HG02852 (cell line): Measurements from ENCODE around the gene AHDC1.

ENCODE experiments used
- ATAC-seq: cut with Tn5 transposase; IDR thresholded peaks from one replicate; pipeline ENCODE4 v1.9.1; 2021; ENCODE audit warnings: mild to moderate bottlenecking, moderate library complexity; ENCODE audit not compliant: unreplicated experiment

The AHDC1 gene

GRCh38 chr1:27568300-27569087 lies 35.5 kb downstream of the AHDC1 start:
- peak; percentile 86 for ATAC-seq

DNA sequence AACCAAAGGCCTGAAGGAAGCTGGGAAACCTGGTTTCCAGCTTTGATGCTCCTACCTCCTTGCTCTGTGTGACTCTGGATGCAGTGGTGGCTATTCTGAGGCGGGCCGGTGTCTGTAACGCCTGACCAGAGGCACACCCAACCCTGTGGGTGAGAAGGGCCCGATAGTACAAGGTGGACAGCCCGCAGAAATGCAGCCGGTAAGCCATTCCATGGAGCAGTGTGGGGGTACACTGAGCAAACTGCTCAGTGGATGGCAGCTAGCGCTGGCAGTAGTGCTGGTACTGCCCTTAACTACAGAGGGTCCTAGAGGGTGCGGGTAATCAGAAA lies 36.0 kb downstream of the AHDC1 start:
- no peak for ATAC-seq

- ATAC-seq = no peak
Measured at GRCh38 chr1:27567146-27567526, 36.8 kb downstream of the AHDC1 start.

- ATAC-seq = no peak
Measured at GRCh38 chr1:27566462-27567145, 37.3 kb downstream of the AHDC1 start.

GRCh38 chr1:27564710-27565649 lies 39.0 kb downstream of the AHDC1 start:
- ATAC-seq = no peak

GRCh38 chr1:27563591-27564471 lies 40.1 kb downstream of the AHDC1 start:
- no peak for ATAC-seq

- no peak for ATAC-seq
Measured at GRCh38 chr1:27563341-27563590, 40.7 kb downstream of the AHDC1 start.

- no peak for ATAC-seq
Measured at GRCh38 chr1:27562534-27563340, 41.2 kb downstream of the AHDC1 start.

DNA sequence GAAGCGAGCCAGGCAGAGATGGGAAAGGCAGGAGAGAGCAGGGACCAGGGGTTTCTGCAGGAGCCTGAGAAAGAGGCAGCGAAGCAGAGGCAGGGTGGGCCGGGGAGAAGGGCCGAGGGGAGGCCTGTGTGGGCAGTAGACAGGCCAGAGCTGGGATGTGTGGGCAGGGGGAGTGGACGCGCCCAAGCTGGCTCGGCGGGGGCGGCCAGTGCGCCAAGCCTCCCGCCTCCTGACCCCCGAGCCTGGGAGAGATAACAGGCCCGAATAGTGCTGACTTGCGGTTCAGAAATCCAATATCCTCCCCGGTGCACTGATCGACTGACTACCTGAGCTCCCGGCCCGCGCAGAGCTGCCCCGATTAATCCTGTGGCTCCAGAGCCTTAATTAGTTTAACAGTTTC lies 41.9 kb downstream of the AHDC1 start:
- no peak for ATAC-seq

DNA sequence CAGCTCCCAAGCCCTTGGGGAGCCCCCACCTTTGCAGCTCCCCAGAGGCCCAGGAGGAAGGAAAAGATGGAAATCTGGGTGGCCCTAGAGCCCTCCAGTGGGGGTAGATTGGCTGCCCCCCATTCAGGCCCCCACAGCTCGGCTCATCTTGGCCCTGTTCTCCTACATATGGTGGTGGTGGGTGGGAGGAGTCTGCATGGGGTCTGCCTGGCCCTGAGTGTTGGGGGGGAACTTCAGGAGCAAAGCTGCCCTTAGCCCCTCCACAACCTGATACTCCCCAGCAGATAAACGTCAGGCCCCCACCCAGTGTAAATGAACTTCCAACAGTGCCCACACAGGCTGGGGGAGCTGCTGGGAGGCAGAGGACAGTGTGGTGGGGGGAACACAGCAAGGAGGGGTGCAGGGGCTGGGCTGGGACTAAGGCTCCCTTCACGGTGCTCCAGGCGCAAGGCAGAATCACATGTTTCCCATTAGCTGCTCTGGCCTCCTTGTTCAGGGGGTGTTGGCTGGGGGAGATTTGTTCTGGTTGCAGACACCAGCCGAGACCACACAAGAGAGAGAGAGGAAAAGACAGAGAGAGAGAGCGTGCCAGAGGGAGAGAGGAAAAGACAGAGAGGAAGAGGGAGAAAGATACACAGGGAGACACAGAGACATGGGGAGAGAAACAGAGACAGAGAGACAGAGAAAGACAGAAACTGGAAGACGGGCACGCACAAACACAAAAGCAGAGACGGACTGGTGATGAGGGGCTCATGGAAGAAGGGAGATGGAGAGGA lies 42.6 kb downstream of the AHDC1 start:
- ATAC-seq = no peak

DNA sequence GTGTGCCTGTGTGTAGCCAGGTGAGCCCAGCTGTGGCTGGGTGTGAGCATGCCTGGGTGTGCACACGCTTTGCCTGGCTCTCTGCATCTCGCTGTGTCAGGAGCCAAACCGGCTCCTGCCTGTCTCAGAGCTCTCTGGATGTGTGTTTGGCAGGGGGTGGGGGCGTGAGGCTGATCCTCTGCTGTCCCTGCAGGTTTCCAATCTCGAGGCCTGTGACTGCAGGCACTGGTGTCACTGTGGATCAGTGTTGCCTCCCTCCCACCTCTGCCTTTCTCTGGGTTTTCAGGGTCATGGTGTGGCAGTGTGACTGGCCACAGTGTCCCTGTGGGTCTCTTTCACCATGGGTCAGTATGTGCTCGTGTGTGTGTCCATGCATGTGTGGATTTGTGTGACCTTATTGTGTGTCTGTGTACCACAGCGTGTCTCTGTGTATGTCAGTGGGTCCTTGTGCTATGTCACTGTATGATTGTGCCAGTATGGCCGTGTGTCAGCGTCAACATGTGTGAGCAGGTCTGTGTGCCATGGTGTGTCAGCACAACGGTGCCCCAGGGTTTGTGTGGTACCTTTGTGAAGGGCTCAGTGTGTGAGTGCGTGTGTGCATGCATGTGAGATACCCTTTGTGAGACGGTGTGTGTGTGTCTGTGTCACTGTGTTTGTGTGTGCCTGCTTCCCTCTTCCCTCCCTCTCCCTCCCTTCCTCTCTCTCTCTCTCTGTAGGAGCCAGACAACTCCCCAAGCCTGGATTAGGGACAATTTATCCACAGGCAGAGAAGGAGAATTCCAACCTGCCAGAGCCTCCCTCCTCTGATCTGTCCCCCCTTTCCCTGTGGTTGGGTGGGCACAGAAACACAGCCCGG lies 43.4 kb downstream of the AHDC1 start:
- ATAC-seq = no peak

- no peak for ATAC-seq
Measured at GRCh38 chr1:27559466-27560030, 44.4 kb downstream of the AHDC1 start.

DNA sequence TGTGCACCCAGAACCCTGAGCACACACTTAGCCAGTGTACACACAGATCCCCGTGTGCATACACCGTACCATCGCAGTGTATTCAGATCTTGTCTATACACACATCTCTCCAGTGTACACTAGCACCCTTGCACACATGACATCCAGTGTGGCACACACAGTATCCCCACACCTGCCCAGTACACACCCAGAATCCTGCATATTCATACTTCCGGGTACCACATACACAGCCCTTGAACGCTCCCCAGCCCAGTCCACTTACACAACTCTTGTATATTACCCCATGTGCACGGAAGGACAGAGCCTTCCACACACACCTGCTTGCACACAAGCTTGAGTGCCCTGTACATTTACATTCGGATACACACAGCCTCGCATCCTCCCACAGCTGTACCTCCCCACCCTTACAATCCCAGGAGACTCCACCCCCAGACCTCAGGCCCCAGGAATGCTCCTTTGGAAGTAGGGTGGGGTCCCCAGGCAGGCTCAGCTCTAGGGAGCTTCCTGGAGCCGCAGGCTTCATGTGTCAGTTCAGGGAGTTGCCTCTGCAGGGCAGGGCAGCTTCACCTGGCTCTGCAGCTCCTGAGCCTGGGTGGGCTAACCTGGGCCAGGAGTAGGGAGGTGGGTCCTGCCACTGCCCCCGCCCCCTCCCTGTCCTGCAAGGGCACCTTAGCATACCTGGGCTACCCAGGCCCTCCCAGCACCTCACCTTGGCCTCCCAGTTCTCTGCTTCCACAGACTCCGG lies 46.2 kb downstream of the AHDC1 start:
- ATAC-seq = no peak

DNA sequence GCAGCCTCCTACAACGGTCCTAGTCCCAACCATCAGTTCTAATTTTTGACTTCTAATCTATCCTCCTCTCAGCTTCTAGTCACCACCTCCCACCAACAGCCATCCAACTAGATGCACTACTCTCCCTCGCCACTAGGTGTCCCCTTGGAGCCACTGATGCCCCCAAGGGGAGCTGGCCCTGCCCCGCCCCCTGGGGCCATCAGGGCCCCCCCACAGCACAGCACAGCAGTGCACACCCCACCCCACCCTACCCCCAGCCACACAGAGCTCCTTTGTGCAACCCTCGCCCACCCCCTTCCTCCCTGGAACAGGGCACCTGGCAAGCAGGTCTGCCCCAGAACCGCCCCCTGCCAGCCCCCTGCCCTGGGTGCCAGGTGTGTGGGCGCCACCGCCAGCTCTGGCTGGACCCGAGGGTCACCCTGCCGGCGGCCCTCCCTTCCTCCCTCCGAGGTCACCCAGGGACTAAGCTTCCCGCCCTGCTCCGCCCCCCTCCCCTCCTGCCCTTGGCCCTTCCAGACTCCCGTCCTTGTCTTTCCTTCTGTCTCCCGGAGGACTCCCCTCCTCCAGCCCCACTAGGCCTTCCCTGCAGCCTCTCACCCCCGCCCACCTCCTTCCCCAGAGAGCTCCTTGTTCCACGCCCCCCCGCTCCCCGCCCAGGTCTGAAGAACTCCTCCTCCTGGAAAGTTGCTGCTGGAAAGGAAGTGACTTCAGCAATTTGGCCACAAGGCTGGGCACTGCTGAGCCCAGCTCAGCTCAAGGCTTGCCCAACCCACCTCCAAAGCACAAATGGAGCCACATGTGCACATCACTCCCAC lies 47.0 kb downstream of the AHDC1 start:
- ATAC-seq = no peak

DNA sequence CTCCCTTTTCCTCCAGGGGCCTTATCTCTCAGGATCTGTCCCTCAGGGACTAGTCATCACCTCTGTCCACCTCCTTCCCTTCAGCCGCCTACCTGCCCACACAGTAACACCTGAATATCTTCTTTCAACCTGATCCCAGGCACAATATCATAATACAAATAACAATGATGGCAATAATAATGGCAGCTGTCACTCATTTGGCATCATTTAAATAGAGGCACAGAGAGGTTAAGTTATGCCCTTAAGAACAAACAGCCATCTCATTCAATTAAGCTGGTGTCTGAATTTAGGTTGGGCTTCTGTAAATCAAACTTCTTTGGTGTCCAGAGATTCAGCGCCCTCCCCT lies 47.5 kb downstream of the AHDC1 start:
- no peak for ATAC-seq

GRCh38 chr1:27555700-27556424 lies 48.1 kb downstream of the AHDC1 start:
- ATAC-seq = no peak
